HL-60/S4 treated with retinoic acid at 250 ng/mL for 4 days and 3 days (cell line): ENCODE measurements around the gene OR4D10.

ENCODE experiments used
- in situ Hi-C: fragments of 300-500 bp; cut with MboI; formaldehyde crosslinking; loops from 2 replicates; pipeline ENCODE4 v1.7.0; 2022; ENCODE audit warnings: low sequenced_read_pairs

OR4D10 gene

GRCh38 chr11:59520741-59521140 lies 47.6 kb downstream of the OR4D10 start:
- in situ Hi-C loops: no loop called here

GRCh38 chr11:59523541-59523940 lies 50.4 kb downstream of the OR4D10 start:
- in situ Hi-C loops: no loop called here

- in situ Hi-C loops: no loop called here
Measured at GRCh38 chr11:59528711-59529110, 55.6 kb downstream of the OR4D10 start.
